MCF 10A (cell line): ENCODE data around the gene SPRY1. TPM values are rescaled to one million over a fixed set of nuclear protein-coding genes. Genes with fewer than 3 reads are reported as not detected.

Experiments
- BruUV-seq: library from RNA; stranded (reverse); fragments of 400-500 nt; replicated peaks from 2 replicates; lab custom pipeline; 2021; lab: Mats Ljungman, UMichigan
- CTCF ChIA-PET: fragments of 300-600 bp; sonication (Branson Sonifier 250); formaldehyde crosslinking; extraction: SDS; loops from one replicate; lab custom pipeline; 2021; ENCODE audit warnings: antibody characterized with exemption, inconsistent platforms; lab: Yijun Ruan, JAX
- POLR2A ChIA-PET: fragments of 300-600, 350-650 bp; sonication (Branson Sonifier 250); formaldehyde crosslinking; extraction: SDS; loops from one replicate; lab custom pipeline; 2020; ENCODE audit warnings: antibody characterized with exemption, inconsistent platforms; lab: Yijun Ruan, JAX
- DNase-seq: peaks from one replicate; pipeline ENCODE4 v3.0.0-alpha.2; 2018; ENCODE audit not compliant: unreplicated experiment
- H3K27ac Mint-ChIP-seq: one replicate; pipeline ENCODE4 v1.8.0; 2022; ENCODE audit warnings: mild to moderate bottlenecking, low read depth, mixed read lengths; ENCODE audit not compliant: unreplicated experiment
- H3K27me3 Mint-ChIP-seq: one replicate; pipeline ENCODE4 v1.8.0; 2022; ENCODE audit warnings: mixed read lengths; ENCODE audit not compliant: insufficient read depth, unreplicated experiment
- H3K36me3 Mint-ChIP-seq: one replicate; pipeline ENCODE4 v1.8.0; 2022; ENCODE audit warnings: mild to moderate bottlenecking, moderate library complexity, mixed read lengths; ENCODE audit not compliant: insufficient read depth, unreplicated experiment
- H3K4me1 Mint-ChIP-seq: one replicate; pipeline ENCODE4 v1.8.0; 2022; ENCODE audit warnings: mixed read lengths; ENCODE audit not compliant: insufficient read depth, unreplicated experiment
- H3K4me3 Mint-ChIP-seq: one replicate; pipeline ENCODE4 v1.8.0; 2022; ENCODE audit warnings: mild to moderate bottlenecking, moderate library complexity, mixed read lengths; ENCODE audit not compliant: unreplicated experiment
- H3K9me3 Mint-ChIP-seq: one replicate; pipeline ENCODE4 v1.8.0; 2022; ENCODE audit warnings: mixed read lengths; ENCODE audit not compliant: unreplicated experiment
- CTCF ChIP-seq: fragments of 200-600 bp; IDR thresholded peaks from one replicate; pipeline ENCODE4 v1.8.0; 2022; ENCODE audit warnings: antibody characterized with exemption, mild to moderate bottlenecking; ENCODE audit not compliant: unreplicated experiment
- intact Hi-C: fragments of 100-400 bp; cut with micrococcal nuclease; formaldehyde crosslinking; loops from 2 replicates; pipeline ENCODE4 v1.14.1; 2022
- total RNA-seq: library from RNA; stranded (reverse); gene quantifications from 2 replicates; pipeline ENCODE4 v1.2.3, GENCODE V29; 2022

SPRY1 gene
- total RNA-seq, 1 experiment from 2014 or later: 5.6 TPM

- no TSS peak for BruUV-seq
- Mint-ChIP-seq H3K27ac (no peak overlapping the region), H3K4me1 (peaks cover 23% of the 10 kb centered on the region), H3K9me3 (no peaks in the 10 kb centered on the region), H3K27me3 (no peaks in the 10 kb centered on the region), H3K36me3 (no peaks in the 10 kb centered on the region), H3K4me3 (no peak overlapping the region)
- DNase-seq: no peak
- intact Hi-C loops: loop anchor here (5.0 to 10.0 kb wide), 3 partner anchors 43 to 908 kb away; partner anchors contain the start of gene SPRY1
- ChIA-PET POLR2A (no interaction called here), CTCF (no interaction called here)
- TF ChIP-seq CTCF: no peak
These were observed 41.9 kb upstream of the SPRY1 start for GRCh38 chr4:123354701-123355100.

- TF ChIP-seq CTCF: no peak
- no TSS peak for BruUV-seq
- Mint-ChIP-seq H3K4me1 (peaks cover 19% of the 10 kb centered on the region), H3K9me3 (no peaks in the 10 kb centered on the region), H3K27ac (no peak overlapping the region), H3K27me3 (no peaks in the 10 kb centered on the region), H3K36me3 (no peaks in the 10 kb centered on the region), H3K4me3 (no peak overlapping the region)
- ChIA-PET CTCF (interaction anchor here (1.2 kb wide), 1 partner anchor 14 kb away, joined by 3 read pairs; no protein-coding TSS in a partner anchor), POLR2A (interaction anchor here (0.6 kb wide), 1 partner anchor 308 kb away, joined by 3 read pairs; no protein-coding TSS in a partner anchor)
- intact Hi-C loops: loop anchor here (10.0 kb wide), 1 partner anchor 418 kb away; no protein-coding TSS in a partner anchor
- no peak for DNase-seq
These were observed 39.7 kb upstream of the SPRY1 start for GRCh38 chr4:123356921-123357320.

- CTCF ChIA-PET: interaction anchor here (0.6 to 2.3 kb wide), 11 partner anchors 9 to 977 kb away, joined by 3 to 6 read pairs (median 4); no protein-coding TSS in a partner anchor
- DNase-seq: no peak
- H3K4me1 Mint-ChIP-seq: peaks cover 5% of the 10 kb centered on the region
- H3K9me3 Mint-ChIP-seq: no peaks in the 10 kb centered on the region
- peak overlapping the region; percentile 87 for H3K27ac Mint-ChIP-seq
- no peaks in the 10 kb centered on the region for H3K36me3 Mint-ChIP-seq
- intact Hi-C loops: loop anchor here (10.0 kb wide), 1 partner anchor 415 kb away; no protein-coding TSS in a partner anchor
- no peaks in the 10 kb centered on the region for H3K27me3 Mint-ChIP-seq
- TF ChIP-seq CTCF: no peak
- POLR2A ChIA-PET: interaction anchor here (0.7 to 1.6 kb wide), 5 partner anchors 12 to 313 kb away, joined by 3 to 4 read pairs (median 3); no protein-coding TSS in a partner anchor
- BruUV-seq: no TSS peak
- no peak overlapping the region for H3K4me3 Mint-ChIP-seq
These were observed 36.9 kb upstream of the SPRY1 start for GRCh38 chr4:123359449-123360315.
